ENCODE measurements around the gene HADHB. TPM values are rescaled to one million over a fixed set of nuclear protein-coding genes. Genes with fewer than 3 reads are reported as not detected.

Gene HADHB
- polyA plus RNA-seq, 1 of the 3 experiments (the other 2 are of a cell fraction): 108 TPM

GRCh38 chr2:26196683-26197418 lies 47.9 kb upstream of the HADHB start:
- 88% methylated on average over 9 of the region's 9 CpGs for WGBS (ENCODE audit: low lambda C conversion rate)
- H3K36me3 ChIP-seq (replicated peaks in 1 of 2; ENCODE audit: control insufficient read depth in 1 of 2, insufficient read depth in 2 of 2, low read length in 1 of 2): peaks cover 68 to 77% of the 10 kb centered on the region in 2 experiments
- no peak for TF ChIP-seq POLR2AphosphoS5 (IDR thresholded peaks at IDR 0.05; ENCODE audit: low read depth, low read length)
- TF ChIP-seq USF1 (IDR thresholded peaks at IDR 0.05; ENCODE audit: borderline replicate concordance, low read depth): no peak
- no peak for TF ChIP-seq GATA2 (CRISPR knock-in tag; IDR thresholded peaks at IDR 0.05)
- no peak for TF ChIP-seq ZBTB33 (IDR thresholded peaks at IDR 0.05; ENCODE audit: borderline replicate concordance, low read depth)
- TF ChIP-seq SIN3A (IDR thresholded peaks at IDR 0.05; ENCODE audit: borderline replicate concordance, low read depth, low read length): no peak
- no peak for TF ChIP-seq EZH2phosphoT487 (IDR thresholded peaks at IDR 0.05; ENCODE audit: borderline replicate concordance, low read depth)
- no peak for TF ChIP-seq CHD2 (IDR thresholded peaks at IDR 0.05; ENCODE audit: low read length, partially characterized antibody)
- TF ChIP-seq USF2 (IDR thresholded peaks at IDR 0.05; ENCODE audit: borderline replicate concordance, low read depth, low read length): no peak
- no peak for TF ChIP-seq ELF1 (IDR thresholded peaks at IDR 0.05)
- no peak for TF ChIP-seq CTCF (IDR thresholded peaks at IDR 0.05)
- no peak for TF ChIP-seq TEAD4 (IDR thresholded peaks at IDR 0.05; ENCODE audit: borderline replicate concordance, insufficient read depth)
- TF ChIP-seq EP300 (IDR thresholded peaks at IDR 0.05; ENCODE audit: borderline replicate concordance in 1 of 2, low read depth in 1 of 2, low read length in 1 of 2): no peak
- no peak for TF ChIP-seq MXI1 (IDR thresholded peaks at IDR 0.05; ENCODE audit: low read depth, low read length)
- TF ChIP-seq JUND (IDR thresholded peaks at IDR 0.05): no peak
- no peak for TF ChIP-seq PBX3 (IDR thresholded peaks at IDR 0.05)
- no peak for TF ChIP-seq RAD21 (IDR thresholded peaks at IDR 0.05; ENCODE audit: low read length)

More at GRCh38 chr2:26196683-26197418, 47.9 kb upstream of the HADHB start:
- H3K27ac ChIP-seq (ENCODE audit: low read depth in 2 of 2, low read length in 1 of 2): no peak overlapping the region
- POLR2A ChIA-PET: no interaction called here
- no peaks in the 10 kb centered on the region for H3K9me2 ChIP-seq
- H3K9me3 ChIP-seq: no peaks in the 10 kb centered on the region
- H2AFZ ChIP-seq (ENCODE audit: low read depth): no peak overlapping the region
- H3K4me3 ChIP-seq (ENCODE audit: low read depth in 2 of 2, low read length in 1 of 2): no peak overlapping the region
- H3K9ac ChIP-seq: no peak overlapping the region
- no peaks in the 10 kb centered on the region for H3K79me2 ChIP-seq (ENCODE audit: insufficient read depth)
- H3F3A ChIP-seq (replicated peaks; ENCODE audit: insufficient read depth): no peaks in the 10 kb centered on the region
- no peaks in the 10 kb centered on the region for H3K4me1 ChIP-seq (ENCODE audit: control insufficient read depth in 1 of 2, insufficient read depth in 2 of 2, low read depth in 1 of 2, low read length in 1 of 2)
- no peak overlapping the region for H3K4me2 ChIP-seq
- no peaks in the 10 kb centered on the region for H4K20me1 ChIP-seq (ENCODE audit: insufficient read depth)
- CTCF ChIA-PET: interaction anchor here (1.2 kb wide), 1 partner anchor 13 kb away, joined by 4 read pairs; no protein-coding TSS in a partner anchor
- H3K27me3 ChIP-seq (ENCODE audit: insufficient read depth): no peaks in the 10 kb centered on the region
- DNase-seq: no peak
